ENCODE data around the gene STON2. TPM values are rescaled to one million over a fixed set of nuclear protein-coding genes. Genes with fewer than 3 reads are reported as not detected.

The STON2 gene
- total RNA-seq, 4 donors from 2014 or later = 69.8 to 202 (median 97.0) TPM

DNA sequence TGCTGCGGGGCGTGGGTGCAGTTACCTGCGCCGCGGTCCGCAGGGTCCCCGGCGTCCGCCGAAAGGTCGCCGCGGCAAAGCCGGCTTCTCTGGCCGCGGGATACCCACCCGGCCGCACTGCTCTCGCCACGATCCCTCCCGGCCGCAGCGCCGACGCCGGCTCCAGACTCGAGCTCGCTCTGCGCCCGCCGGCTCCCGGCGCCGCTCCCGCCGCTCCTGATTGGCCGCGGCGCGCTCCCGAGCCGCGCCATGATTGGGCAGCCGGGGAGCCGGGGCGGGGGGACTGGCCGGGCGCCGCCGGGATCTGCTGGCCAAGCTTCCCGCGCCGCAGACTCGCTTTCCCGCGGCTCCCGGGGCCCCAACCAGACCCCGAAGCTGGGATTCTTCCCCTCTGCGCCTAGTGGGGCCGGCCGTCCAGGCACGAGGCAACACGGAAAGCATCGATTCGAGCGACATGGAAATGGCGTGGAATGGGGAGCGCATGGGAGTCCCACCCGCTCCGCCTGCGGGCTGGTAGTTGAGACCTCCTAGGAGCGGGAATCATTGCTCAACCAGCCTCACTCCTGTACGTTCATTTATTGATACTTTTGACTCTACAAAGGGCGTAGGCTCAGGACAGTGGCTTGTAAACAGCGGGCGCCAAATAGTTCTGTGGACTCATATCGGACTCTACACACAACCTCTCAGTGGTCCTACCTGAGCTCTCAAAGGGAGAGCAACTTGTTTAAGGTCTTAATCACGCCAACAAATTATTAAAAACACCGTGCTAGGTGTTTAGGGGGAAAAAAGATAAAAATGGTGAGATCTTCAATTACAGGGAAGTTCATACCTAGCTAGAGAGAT lies 36.4 kb upstream of the STON2 start:
- DNase-seq = peak; percentile 79 to 87
- Histone ChIP-seq H3K36me3 (no peaks in the 10 kb centered on the region), H3K4me3 (replicated peaks in 1 of 3) (peak overlapping the region in 2 of 3 donors; percentile 48 to 60), H3K4me1 (peaks cover 0 to 16% of the 10 kb centered on the region in 2 donors), H3K27ac (peak overlapping the region in 2 of 3 donors; percentile 40 to 60), H3K9me3 (no peaks in the 10 kb centered on the region), H3K27me3 (no peaks in the 10 kb centered on the region)
- 9 to 16% methylated on average over 8 to 18 of the region's 79 CpGs for WGBS, 2 donors
- intact Hi-C loops (cut with DNase I) = no loop called here
- peak in 1 of 2 donors; percentile 76 for TF ChIP-seq POLR2A (IDR thresholded peaks at IDR 0.05)
- TF ChIP-seq, protein P1, sequence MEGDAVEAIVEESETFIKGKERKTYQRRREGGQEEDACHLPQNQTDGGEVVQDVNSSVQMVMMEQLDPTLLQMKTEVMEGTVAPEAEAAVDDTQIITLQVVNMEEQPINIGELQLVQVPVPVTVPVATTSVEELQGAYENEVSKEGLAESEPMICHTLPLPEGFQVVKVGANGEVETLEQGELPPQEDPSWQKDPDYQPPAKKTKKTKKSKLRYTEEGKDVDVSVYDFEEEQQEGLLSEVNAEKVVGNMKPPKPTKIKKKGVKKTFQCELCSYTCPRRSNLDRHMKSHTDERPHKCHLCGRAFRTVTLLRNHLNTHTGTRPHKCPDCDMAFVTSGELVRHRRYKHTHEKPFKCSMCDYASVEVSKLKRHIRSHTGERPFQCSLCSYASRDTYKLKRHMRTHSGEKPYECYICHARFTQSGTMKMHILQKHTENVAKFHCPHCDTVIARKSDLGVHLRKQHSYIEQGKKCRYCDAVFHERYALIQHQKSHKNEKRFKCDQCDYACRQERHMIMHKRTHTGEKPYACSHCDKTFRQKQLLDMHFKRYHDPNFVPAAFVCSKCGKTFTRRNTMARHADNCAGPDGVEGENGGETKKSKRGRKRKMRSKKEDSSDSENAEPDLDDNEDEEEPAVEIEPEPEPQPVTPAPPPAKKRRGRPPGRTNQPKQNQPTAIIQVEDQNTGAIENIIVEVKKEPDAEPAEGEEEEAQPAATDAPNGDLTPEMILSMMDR (IDR thresholded peaks at IDR 0.05) = no peak

DNA sequence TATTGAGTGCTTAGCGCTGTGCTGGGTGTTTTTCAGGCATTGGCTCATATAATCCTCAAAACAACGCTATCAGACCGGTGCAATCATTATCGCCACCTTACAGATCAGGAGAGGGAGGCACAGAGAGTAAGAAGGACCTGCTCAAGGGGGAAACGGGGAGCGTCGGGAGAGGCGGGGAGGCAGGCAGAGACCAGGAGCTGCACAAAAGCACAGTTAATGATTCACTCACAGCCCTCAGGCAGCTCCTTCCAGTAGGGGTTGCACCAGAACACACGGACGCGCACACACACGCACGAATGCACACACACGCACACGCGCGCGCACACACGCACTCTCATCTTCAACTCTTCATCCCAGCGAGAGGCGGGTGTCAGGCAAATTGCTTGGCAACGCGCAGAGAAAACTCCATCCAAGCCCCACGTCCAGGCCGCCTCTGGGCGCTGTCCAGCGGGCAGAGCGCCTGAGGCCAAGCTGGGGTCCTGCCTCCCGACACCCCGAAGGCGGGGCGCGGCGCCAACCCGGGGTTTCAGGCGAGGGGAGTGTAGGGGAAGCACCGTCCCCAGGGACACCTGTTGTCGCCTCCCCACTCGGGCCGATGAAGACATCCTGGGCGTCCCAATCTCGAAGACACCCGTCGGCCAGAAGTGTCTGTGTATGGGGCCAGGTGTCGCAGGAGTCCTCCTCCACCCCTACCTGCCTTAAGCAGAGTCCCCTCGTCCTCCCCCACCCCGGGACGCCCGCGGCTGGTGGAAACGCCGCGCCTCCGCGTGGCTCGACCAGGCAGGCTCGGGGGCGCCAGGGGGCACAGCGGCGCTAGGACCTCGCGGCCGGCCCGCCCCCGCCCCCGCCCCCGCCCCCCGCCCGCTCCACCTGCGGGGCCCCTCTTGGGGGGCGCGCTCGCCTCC lies 35.5 kb upstream of the STON2 start:
- no peaks in the 10 kb centered on the region for H3K9me3 ChIP-seq
- intact Hi-C loops (cut with DNase I) = no loop called here
- H3K36me3 ChIP-seq = no peaks in the 10 kb centered on the region
- DNase-seq = peak; percentile 59 to 61
- H3K27ac ChIP-seq = peak overlapping the region; percentile 40 to 60 (median 47)
- TF ChIP-seq POLR2A (IDR thresholded peaks at IDR 0.05) = no peak
- TF ChIP-seq, protein P1 (IDR thresholded peaks at IDR 0.05) = no peak
- 1 to 3% methylated on average over 8 to 44 of the region's 73 CpGs for WGBS, 2 donors
- H3K4me3 ChIP-seq (replicated peaks in 1 of 3) = peak overlapping the region; percentile 11 to 60 (median 48)
- H3K4me1 ChIP-seq = peaks cover 0 to 16% of the 10 kb centered on the region in 2 donors
- no peaks in the 10 kb centered on the region for H3K27me3 ChIP-seq

DNA sequence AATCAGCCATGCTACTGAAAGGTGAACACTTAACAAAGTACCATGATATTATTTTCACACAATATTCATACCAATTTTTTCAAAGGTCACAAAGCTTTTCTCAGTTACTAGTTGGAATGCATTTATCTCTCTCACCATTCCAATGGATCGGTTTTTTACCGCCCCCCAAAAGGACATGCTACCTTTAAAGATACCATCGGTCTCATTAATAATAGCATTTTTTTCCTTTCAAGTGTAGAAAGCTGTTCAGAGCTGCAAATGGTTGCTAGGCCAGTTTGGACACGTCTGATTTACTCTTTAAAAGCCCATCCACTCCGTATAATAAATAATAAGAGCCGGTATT lies 34.9 kb upstream of the STON2 start:
- H3K36me3 ChIP-seq = no peaks in the 10 kb centered on the region
- peak overlapping the region; percentile 11 to 60 (median 48) for H3K4me3 ChIP-seq (replicated peaks in 1 of 3)
- DNase-seq = no peak
- 12 to 20% methylated on average over 6 of the region's 6 CpGs for WGBS, 2 donors
- no peaks in the 10 kb centered on the region for H3K9me3 ChIP-seq
- intact Hi-C loops (cut with DNase I) = no loop called here
- H3K4me1 ChIP-seq = peaks cover 0 to 19% of the 10 kb centered on the region in 2 donors
- no peaks in the 10 kb centered on the region for H3K27me3 ChIP-seq
- TF ChIP-seq POLR2A (IDR thresholded peaks at IDR 0.05) = no peak
- TF ChIP-seq, protein P1 (IDR thresholded peaks at IDR 0.05) = no peak
- peak overlapping the region; percentile 40 to 60 (median 47) for H3K27ac ChIP-seq

DNA sequence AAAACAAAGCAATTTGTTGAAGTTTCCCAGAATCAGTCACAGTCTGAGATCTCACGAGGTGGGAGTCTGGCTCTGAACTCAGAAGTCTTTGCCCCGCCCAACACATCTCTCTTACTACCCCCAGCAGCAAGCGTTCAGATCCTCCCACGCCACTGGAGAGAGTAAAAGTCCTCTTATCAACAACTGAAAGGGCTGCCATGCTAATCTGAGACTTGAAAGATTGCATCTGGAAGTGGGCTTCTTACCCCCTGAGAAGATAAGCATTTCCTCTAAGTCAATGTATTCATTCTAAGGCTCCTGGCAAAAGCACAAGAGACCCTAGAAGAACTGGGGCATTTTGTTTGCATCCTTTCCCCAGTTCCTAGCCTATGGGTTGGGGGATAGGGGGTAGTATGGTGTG lies 34.1 kb upstream of the STON2 start:
- intact Hi-C loops (cut with DNase I) = no loop called here
- no peaks in the 10 kb centered on the region for H3K36me3 ChIP-seq
- H3K4me1 ChIP-seq = peaks cover 0 to 19% of the 10 kb centered on the region in 2 donors
- DNase-seq = no peak
- TF ChIP-seq, protein P1 (IDR thresholded peaks at IDR 0.05) = no peak
- no peak for TF ChIP-seq POLR2A (IDR thresholded peaks at IDR 0.05)
- no peaks in the 10 kb centered on the region for H3K27me3 ChIP-seq
- no peak overlapping the region for H3K4me3 ChIP-seq (replicated peaks in 1 of 3)
- H3K27ac ChIP-seq = no peak overlapping the region
- WGBS, 2 donors = 76 to 80% methylated on average over 4 of the region's 4 CpGs
- no peaks in the 10 kb centered on the region for H3K9me3 ChIP-seq
